Osteoblast (primary cell): ENCODE measurements around the gene MYH14. TPM values are rescaled to one million over a fixed set of nuclear protein-coding genes. Genes with fewer than 3 reads are reported as not detected.
A peak's percentile ranks its signal among the peaks of the same experiment; 100 is the strongest.

ENCODE experiments used
- DNase-seq: peaks from one replicate; pipeline ENCODE4 v3.0.0; 2011; ENCODE audit warnings: low spot score, mixed read lengths; ENCODE audit not compliant: insufficient read length; ENCODE audit errors: missing footprints
- H2AFZ ChIP-seq: 2 replicates; pipeline ENCODE4 v1.6.0; 2011; ENCODE audit warnings: mild to moderate bottlenecking, low read length
- H3K27ac ChIP-seq: 2 replicates; pipeline ENCODE4 v1.5.1; 2011; ENCODE audit warnings: mild to moderate bottlenecking, low read depth, low read length, moderate library complexity
- H3K27me3 ChIP-seq: 2 replicates; pipeline ENCODE4 v1.6.0; 2012; ENCODE audit warnings: mild to moderate bottlenecking, control low read depth, inconsistent platforms, low read length, moderate library complexity; ENCODE audit not compliant: insufficient read depth
- H3K36me3 ChIP-seq: 2 replicates; pipeline ENCODE4 v1.5.1; 2011; ENCODE audit warnings: mild to moderate bottlenecking, low read length, control low read depth, moderate library complexity; ENCODE audit not compliant: insufficient read depth
- H3K4me1 ChIP-seq: 2 replicates; pipeline ENCODE4 v1.5.1; 2011; ENCODE audit warnings: mild to moderate bottlenecking, low read length, control low read depth, moderate library complexity; ENCODE audit not compliant: insufficient read depth
- H3K4me2 ChIP-seq: 2 replicates; pipeline ENCODE4 v1.6.0; 2011; ENCODE audit warnings: mild to moderate bottlenecking, low read length; ENCODE audit not compliant: insufficient read depth
- H3K4me3 ChIP-seq: fragments of 200-600 bp; sonication (generic); 3 replicates; pipeline ENCODE4 v1.5.1; 2012; ENCODE audit warnings: mild to moderate bottlenecking, low read length, inconsistent platforms; ENCODE audit not compliant: insufficient read depth
- H3K79me2 ChIP-seq: 2 replicates; pipeline ENCODE4 v1.6.0; 2012; ENCODE audit warnings: mild to moderate bottlenecking, low read length, control low read depth, inconsistent platforms; ENCODE audit not compliant: insufficient read depth
- H3K9me3 ChIP-seq: 2 replicates; pipeline ENCODE4 v1.5.1; 2011; ENCODE audit warnings: low read depth, low read length, control low read depth
- H4K20me1 ChIP-seq: 2 replicates; pipeline ENCODE4 v1.6.0; 2012; ENCODE audit warnings: mild to moderate bottlenecking, low read length, control low read depth; ENCODE audit not compliant: insufficient read depth
- total RNA-seq: library from RNA; depleted of rRNA; stranded (reverse); fragments of >200 nt; gene quantifications from 2 replicates; pipeline ENCODE4 v1.2.3, GENCODE V29; 2012
- TF ChIP-seq, protein P1 (sequence below): IDR thresholded peaks from 2 replicates; pipeline ENCODE4 v1.5.1; 2011; ENCODE audit warnings: mild to moderate bottlenecking, low read depth, low read length, moderate library complexity; ENCODE audit errors: extremely low read depth

The MYH14 gene
- total RNA-seq, 1 donor: not detected

DNA sequence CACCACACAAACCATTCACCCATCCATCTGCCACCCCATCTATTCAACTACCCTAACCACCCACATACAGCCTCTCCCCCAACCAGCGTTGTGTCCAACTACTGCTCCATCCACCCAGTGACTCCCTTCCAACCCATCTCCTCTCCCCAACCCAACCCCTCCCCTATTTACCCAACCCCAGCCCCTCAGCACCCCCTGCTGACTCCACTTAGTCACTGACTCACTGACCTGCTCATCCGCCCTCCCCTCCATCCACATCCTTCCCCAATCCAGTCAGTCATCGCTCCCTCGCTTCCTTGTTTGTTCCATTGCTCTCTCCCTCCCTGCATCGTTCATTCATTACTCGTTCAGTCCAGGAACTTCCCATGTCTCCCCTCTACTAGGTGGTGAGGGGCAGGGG, 86.6 kb downstream of the MYH14 start:
- Histone ChIP-seq H3K4me3 (no peak overlapping the region), H3K27ac (no peak overlapping the region), H3K9me3 (no peaks in the 10 kb centered on the region), H3K4me2 (no peak overlapping the region), H3K4me1 (no peaks in the 10 kb centered on the region), H3K27me3 (no peaks in the 10 kb centered on the region), H4K20me1 (no peaks in the 10 kb centered on the region), H3K79me2 (no peaks in the 10 kb centered on the region), H3K36me3 (no peaks in the 10 kb centered on the region), H2AFZ (no peak overlapping the region)
- no peak for DNase-seq
- TF ChIP-seq, protein P1, sequence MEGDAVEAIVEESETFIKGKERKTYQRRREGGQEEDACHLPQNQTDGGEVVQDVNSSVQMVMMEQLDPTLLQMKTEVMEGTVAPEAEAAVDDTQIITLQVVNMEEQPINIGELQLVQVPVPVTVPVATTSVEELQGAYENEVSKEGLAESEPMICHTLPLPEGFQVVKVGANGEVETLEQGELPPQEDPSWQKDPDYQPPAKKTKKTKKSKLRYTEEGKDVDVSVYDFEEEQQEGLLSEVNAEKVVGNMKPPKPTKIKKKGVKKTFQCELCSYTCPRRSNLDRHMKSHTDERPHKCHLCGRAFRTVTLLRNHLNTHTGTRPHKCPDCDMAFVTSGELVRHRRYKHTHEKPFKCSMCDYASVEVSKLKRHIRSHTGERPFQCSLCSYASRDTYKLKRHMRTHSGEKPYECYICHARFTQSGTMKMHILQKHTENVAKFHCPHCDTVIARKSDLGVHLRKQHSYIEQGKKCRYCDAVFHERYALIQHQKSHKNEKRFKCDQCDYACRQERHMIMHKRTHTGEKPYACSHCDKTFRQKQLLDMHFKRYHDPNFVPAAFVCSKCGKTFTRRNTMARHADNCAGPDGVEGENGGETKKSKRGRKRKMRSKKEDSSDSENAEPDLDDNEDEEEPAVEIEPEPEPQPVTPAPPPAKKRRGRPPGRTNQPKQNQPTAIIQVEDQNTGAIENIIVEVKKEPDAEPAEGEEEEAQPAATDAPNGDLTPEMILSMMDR: no peak

DNA sequence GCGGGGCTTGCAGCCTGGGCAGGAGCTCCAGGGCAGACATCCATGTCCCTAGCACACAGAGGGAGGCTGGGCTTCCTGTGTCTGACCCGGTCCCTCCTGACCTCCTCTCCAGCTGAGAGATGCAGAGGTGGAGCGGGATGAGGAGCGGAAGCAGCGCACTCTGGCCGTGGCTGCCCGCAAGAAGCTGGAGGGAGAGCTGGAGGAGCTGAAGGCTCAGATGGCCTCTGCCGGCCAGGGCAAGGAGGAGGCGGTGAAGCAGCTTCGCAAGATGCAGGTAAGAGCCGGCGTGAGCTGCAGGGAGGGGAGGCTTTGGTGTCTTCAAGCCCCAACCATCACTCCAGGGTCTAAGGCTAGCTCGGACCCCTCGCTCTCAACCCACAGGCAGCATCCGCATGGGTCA, 87.4 kb downstream of the MYH14 start:
- no peak overlapping the region for H3K4me2 ChIP-seq
- no peak overlapping the region for H3K4me3 ChIP-seq
- H3K36me3 ChIP-seq: no peaks in the 10 kb centered on the region
- DNase-seq: no peak
- no peak overlapping the region for H3K27ac ChIP-seq
- H3K9me3 ChIP-seq: no peaks in the 10 kb centered on the region
- H2AFZ ChIP-seq: no peak overlapping the region
- no peaks in the 10 kb centered on the region for H3K4me1 ChIP-seq
- H3K79me2 ChIP-seq: no peaks in the 10 kb centered on the region
- H4K20me1 ChIP-seq: no peaks in the 10 kb centered on the region
- TF ChIP-seq, protein P1: no peak
- H3K27me3 ChIP-seq: no peaks in the 10 kb centered on the region

DNA sequence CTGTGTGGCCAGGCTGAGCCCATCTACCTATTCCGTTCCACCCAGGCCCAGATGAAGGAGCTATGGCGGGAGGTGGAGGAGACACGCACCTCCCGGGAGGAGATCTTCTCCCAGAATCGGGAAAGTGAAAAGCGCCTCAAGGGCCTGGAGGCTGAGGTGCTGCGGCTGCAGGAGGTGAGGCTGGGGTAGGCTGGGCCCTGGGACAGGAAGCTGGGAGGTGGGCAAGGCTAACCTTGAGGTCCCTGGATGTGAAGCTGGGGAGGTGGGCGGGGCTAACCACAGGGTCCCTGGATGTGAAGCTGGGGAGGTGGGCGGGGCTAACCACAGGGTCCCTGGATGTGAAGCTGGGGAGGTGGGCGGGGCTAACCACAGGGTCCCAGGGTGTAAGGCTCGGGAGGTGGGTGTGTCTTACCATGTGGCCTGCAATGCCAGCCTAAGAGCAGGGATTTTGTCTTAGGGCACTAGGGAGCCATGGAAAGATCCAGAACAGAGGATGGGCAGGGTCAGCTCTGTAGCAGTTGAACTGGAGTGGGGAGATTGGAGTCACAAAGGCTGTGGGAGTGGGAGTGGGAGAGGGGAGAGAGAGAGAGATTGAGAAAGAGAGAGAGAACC, 88.9 kb downstream of the MYH14 start:
- no peak overlapping the region for H2AFZ ChIP-seq
- no peaks in the 10 kb centered on the region for H3K9me3 ChIP-seq
- no peaks in the 10 kb centered on the region for H3K36me3 ChIP-seq
- no peaks in the 10 kb centered on the region for H3K79me2 ChIP-seq
- no peaks in the 10 kb centered on the region for H3K27me3 ChIP-seq
- H4K20me1 ChIP-seq: no peaks in the 10 kb centered on the region
- no peak overlapping the region for H3K4me3 ChIP-seq
- no peak overlapping the region for H3K27ac ChIP-seq
- TF ChIP-seq, protein P1: no peak
- H3K4me1 ChIP-seq: no peaks in the 10 kb centered on the region
- DNase-seq: no peak
- H3K4me2 ChIP-seq: no peak overlapping the region

DNA sequence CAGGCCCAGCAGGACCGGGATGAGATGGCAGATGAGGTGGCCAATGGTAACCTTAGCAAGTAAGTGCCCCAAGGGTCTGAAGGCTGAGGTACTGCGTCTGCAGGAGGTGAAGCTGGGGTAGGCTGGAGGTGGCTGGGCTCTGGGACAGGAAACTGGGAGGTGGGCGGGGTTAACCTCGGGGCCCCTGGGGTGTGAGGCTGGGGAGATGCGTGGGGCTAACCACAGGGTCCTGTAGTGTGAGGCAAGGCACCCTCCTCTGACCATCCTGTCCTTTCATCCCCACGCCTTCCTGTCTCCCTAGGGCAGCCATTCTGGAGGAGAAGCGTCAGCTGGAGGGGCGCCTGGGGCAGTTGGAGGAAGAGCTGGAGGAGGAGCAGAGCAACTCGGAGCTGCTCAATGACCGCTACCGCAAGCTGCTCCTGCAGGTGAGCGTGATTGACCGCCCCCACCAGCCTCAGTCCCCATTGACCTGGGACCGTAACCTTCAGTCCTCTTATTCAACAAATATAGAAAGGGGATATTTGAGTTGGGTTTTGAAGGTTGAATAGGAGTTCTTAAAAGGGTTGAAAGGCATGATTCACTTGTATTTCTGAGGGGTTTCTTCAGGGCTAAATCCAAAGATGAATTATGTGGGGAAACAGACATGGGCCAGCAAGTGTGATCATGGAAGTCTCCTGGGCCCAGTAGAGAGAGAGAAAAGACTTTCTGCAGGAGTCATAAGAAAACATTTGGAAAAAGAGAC, 90.0 kb downstream of the MYH14 start:
- H3K79me2 ChIP-seq: no peaks in the 10 kb centered on the region
- H3K27ac ChIP-seq: no peak overlapping the region
- H3K27me3 ChIP-seq: no peaks in the 10 kb centered on the region
- H2AFZ ChIP-seq: no peak overlapping the region
- no peaks in the 10 kb centered on the region for H3K4me1 ChIP-seq
- no peak overlapping the region for H3K4me2 ChIP-seq
- no peak overlapping the region for H3K4me3 ChIP-seq
- DNase-seq: peak; percentile 68
- no peaks in the 10 kb centered on the region for H4K20me1 ChIP-seq
- H3K9me3 ChIP-seq: no peaks in the 10 kb centered on the region
- TF ChIP-seq, protein P1: no peak
- no peaks in the 10 kb centered on the region for H3K36me3 ChIP-seq
